GM19395 (cell line): ENCODE results near the gene MLN.

Experiments used
- ATAC-seq: cut with Tn5 transposase; IDR thresholded peaks from one replicate; pipeline ENCODE4 v1.9.1; 2021; ENCODE audit warnings: mild to moderate bottlenecking, moderate library complexity; ENCODE audit not compliant: unreplicated experiment

The MLN gene

GRCh38 chr6:33803571-33804053 is at the start of gene MLN:
TSS of gene MLN (minus strand) at chr6:33804003. CDS start at chr6:33801163, 2,840 bp downstream.
- ATAC-seq, result no peak

DNA sequence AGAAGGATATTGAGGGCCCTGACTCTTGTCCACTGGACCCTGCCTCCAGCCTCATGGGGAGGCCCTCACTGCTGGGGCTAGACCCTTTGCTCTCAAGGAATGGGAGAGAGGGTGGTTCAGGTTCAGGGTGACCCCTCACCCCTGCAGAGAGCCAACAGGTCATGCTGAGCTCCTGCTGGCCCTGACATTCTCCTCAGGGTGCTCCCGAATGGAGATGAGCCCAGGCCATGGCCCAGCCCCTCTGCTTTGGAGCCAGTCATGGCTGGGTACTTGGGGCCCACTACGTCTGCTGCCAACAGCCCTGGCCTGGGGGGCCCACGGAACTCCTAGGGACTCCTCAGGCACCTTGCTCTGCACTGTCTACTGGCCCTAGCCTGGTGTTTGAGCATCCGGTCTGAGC is 49.2 kb upstream of the MLN start:
- ATAC-seq, result no peak

DNA sequence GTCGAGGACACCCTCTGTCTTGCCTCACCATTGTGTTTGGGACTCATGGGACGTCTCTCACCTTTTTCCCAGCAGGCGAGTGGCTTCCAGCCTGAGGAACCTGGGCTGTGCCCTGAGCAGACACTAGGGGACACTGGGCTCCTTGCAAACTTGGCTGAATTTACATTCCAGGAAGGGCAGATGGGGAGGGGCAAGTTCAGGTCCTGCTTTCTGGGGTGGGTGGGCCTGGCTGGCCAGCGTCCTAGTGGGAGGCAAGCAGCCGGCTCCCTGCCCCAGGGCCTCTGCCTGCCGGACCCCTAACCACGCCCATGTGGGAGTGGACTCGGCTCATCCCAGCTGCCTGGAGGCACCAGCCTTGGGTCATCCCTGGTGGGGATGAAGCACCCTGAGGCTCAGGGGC is 48.2 kb upstream of the MLN start:
- no peak for ATAC-seq

DNA sequence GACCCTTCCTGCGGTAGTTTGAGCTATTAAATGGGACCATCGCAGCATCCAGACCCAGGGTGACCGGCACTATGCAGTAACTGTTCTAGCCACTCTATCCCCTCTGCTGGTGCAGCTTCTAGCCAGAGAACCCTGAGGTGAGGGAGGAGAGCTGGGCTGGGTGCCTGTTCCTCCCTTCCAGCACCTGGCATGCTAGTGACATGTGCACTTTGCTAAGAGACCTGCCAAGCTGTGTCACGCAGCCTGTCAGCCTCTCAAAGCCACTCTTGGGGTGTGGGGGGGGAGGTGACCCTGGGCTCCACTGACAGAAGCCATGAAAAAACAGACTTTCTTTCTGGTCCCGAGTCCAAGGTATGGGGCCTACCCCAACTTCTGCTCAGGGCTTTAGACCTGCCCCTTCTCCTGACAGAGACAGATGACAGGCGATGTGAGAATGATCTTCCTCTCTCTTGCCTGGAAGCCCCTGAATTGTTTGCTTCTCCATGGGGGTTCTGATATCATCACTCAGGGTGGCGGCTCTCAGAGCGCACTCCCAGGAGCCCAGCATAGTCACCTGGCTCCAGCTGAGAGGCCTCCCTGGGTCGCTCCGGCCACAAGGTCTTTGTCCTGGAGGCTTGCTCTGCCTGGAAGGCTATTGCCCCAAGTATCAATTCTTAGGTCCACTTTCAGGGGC is 47.2 kb upstream of the MLN start:
- no peak for ATAC-seq

- ATAC-seq, result no peak
Measured at GRCh38 chr6:33850296-33850695, 46.5 kb upstream of the MLN start.

GRCh38 chr6:33849500-33850075 is 45.8 kb upstream of the MLN start:
- ATAC-seq, result no peak

GRCh38 chr6:33848484-33848883 is 44.7 kb upstream of the MLN start:
- no peak for ATAC-seq

DNA sequence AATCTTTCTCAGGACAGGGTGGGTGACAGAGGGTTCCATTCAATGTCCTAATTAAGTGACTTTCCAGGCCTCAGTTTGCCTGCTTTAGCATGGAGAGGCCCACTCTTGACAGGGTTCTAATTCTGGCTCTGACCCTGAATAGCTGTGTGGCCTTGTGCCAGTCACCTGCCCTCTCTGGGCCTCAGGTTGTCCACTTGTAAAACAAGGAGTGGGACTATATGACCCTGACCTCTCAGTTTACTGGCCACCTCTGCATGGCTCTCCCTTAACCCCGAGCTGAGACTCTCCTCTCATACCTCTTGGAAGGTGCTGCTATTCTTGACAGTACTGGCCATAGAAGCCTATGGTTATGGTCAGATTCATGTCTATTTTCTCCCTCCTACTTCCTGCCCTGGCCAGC is 44.1 kb upstream of the MLN start:
- no peak for ATAC-seq

- no peak for ATAC-seq
Measured at GRCh38 chr6:33847078-33847477, 43.3 kb upstream of the MLN start.

GRCh38 chr6:33846226-33846625 is 42.4 kb upstream of the MLN start:
- ATAC-seq, result no peak

DNA sequence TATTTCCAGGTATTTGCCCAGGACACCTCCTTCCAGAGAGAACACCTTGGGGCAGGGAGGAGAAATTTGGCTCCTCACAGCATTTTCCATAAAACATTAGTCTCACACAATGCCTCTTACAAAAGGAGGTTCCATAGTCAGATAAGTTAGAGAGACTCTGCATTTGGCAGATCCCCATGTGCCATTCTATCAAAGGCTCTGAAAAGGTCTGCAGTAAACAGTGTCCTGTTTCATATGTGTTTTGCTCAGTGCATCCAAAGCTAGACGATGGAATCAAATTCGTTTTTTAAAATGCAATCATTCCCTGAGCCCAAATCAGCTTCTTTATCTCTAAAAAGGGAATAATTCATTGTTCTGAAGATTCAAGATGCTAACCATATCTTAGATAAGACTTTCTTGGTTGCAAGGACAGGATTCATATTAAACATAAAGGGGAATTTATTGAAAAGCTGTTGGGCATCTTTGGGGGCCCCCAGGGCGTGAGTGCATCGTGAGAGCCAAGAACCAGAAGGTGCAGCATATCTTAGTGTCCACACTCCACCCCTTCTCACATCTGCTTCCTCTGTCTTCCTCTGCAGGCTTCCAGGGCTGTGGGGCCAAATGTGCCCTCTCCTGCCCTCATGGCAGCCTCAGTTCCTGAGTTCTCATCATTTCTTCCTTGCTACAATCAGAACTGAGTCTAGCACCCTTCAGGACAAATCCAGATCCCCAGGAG is 41.4 kb upstream of the MLN start:
- no peak for ATAC-seq

- ATAC-seq, result no peak
Measured at GRCh38 chr6:33843131-33844121, 39.6 kb upstream of the MLN start.

DNA sequence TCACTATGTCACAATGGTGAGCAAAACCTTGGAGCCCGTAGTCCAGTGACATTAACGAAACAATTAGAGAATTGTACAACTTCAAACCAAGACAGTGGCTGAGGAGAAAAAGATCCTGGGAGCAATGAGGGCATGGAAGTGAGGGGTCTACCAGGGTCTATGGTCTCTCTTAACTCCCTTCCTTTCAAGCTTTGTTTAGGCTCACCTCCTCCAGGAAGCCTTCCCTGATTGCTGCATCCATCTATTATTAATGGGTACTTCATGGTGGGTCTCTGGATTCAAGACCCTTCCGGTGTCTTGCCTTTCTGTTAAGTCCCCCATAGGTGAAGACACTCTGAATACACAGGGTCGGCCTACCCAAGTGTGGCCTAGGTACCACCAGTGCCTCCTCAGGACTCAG is 38.1 kb upstream of the MLN start:
- ATAC-seq, result no peak

GRCh38 chr6:33841070-33841469 is 37.3 kb upstream of the MLN start:
- no peak for ATAC-seq

DNA sequence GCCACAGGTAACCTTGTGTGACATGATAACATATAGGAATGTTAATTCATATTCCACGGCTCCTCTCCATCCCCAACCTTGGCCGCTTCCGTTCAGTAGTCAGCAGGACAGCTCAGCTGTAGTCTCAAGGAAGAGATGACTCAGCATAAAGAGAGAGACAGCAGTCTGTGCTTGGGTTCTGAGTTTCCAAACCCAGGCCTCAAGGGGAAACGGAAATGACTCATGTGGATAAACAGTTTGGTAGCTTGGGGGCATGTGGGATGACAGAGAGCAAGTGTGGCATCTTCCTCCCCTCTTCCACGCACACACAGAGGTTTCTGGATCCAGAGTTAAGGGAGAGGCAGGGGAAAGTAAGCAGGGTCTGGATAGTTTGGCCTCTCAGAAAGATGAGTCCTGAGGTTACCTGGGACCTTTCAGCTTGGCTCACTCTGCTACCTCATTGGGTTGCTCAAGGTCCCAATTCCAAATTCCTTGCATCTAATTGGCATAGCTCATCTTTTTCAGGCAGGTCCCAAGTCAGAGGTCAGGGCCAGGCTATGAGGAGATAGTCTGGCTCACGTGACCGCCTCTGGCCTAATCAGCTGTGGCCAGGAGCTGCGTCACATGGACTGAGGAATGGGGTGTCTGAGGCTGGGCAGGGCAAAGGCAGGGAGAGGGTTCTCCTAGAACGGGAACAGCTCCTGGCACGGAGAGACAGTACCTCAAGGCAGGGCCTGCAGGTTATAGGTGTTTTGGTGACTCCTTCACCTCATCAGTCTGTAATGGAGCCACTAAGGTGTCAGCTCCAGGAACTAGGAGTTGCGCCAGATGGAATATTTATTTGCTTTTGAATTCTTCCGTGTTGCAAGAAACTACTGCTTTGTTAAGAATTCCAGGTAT is 36.5 kb upstream of the MLN start:
- peak; percentile 76 for ATAC-seq

DNA sequence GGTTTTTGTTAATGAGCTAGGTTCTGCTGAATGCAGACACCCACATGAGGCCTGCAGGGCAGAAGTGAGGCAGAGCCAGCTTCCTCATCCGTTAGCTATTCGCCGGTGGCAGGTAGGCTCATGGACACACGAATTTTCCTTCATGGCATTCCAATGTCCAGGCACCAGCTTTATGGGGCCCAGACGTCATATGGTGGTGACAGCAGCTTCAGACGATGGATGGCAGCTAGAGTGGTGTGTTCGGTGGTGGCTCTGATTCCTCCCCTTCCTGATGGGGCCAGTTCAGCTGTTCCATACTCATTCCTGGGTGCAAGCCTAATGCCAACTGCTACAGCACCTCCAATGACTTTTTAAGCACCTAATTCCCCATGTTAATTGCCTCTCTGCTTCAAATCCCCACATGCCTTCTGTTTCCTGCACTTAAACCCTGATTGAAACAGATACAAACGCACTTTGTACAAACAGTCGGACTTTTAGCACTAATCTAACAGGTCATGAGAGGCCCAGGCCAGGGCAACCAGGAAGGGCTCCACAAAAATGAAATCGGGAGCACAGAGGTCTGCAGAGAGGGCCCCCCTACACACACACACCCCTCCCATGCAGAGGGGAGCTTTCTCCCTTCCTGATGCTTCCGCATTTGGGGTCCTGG is 35.7 kb upstream of the MLN start:
- peak; percentile 22 for ATAC-seq

DNA sequence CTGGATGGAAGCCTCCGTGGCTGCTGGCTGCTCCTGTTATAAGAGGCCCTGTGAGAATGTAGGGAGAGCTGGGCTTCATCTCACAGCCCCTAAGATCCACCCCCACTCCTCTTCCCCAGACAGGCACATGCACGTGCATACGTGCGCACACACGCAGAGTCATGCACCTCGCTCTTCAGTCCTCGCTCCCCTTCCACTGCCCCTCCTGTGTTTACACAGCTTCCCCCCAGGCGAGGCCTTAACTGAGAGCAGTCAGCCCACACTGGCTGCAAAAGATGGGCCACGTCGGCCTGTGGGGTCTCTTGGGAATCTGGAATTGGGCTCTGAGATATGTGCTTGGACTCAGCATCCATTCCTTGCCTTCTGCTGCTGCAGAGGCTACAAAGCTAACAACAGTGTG is 35.2 kb upstream of the MLN start:
- no peak for ATAC-seq

DNA sequence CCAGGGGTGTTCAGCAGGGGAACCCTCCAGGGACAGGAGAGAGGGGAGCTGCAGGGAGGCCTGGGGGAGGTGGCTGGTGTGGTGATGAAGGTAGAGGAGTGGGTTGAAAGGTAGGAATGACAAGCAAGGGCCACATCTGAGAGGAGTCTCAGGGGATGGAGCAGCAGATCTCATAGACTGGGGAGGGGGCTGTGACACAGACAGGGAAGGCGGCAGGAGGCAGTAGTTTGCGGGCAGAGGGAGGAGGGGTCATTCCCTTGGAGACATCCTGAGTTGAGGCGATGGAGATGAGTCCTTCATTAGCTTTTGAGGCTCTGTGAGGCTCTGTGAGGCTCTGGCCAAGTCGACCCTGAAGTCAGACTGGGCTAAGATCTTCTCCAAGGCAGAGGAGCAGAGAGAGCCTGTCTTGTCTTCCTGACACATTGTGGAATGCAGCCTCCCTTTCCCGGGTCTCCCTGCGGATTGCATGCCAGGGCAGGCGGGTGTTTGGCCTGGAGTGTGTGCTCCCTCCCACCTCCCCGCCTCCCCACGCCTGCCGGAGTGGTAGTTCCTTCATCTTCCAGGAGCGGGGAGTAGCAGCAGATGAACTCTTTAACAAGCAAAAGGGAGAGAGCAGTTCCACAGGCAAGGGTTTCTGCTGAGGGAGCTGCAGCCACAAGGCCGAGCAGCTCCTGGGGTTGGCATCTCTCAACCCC is 34.3 kb upstream of the MLN start:
- no peak for ATAC-seq
